Measurements from ENCODE around the gene SET.
"Not testable (repeated sequence)": the region's sequence is repeated elsewhere in the genome, so short reads cannot be mapped to it uniquely, and the experiment has no call there.

Gene SET

GRCh38 chr9:128688501-128689292 lies at the start of gene SET:
TSS of gene SET (plus strand) at chr9:128689222. CDS start at chr9:128689583, 361 bp downstream.
- peak; percentile 94 for DNase-seq

DNA sequence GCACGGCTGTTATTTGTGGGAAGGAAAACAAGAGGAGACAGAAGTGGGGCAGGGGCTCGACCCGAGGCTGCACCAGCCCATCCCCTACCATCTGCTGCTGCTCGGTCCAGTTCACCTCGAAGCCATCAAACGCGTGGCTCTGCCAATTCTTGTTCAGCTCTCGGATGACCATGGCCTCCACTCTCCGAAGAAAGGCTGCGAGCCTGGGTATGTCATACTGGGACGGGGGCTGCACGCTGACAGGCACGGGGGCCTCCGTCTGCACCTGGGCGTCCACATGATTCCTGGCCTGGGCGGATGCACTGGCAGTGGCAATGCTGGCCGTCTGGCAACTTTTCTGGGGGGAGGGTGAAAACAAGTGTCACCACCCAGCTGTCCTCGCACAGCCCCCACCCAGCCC lies 48.4 kb upstream of the SET start:
- DNase-seq, result no peak

GRCh38 chr9:128642675-128643245 lies 46.3 kb upstream of the SET start:
- DNase-seq, result no peak

GRCh38 chr9:128643519-128644300 lies 45.3 kb upstream of the SET start:
- no peak for DNase-seq

GRCh38 chr9:128648206-128648605 lies 40.8 kb upstream of the SET start:
- peak; percentile 76 for DNase-seq

DNA sequence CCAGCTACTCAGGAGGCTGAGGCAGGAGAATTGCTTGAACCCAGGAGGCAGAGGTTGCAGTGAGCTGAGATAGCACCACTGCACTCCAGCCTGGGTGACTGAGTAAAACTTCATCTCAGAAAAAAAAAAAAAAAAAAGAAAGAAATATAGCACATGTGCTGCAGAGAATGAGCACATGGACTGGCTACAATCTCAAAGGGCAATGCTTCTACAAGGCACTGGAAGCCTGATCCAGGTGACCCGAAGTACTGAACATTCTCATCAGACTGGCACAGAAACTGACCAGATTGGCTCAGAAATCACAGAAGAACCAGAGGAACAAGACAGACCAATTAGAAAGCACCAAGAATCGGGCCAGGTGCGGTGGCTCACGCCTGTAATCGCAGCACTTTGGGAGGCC lies 37.2 kb upstream of the SET start:
- no peak for DNase-seq

DNA sequence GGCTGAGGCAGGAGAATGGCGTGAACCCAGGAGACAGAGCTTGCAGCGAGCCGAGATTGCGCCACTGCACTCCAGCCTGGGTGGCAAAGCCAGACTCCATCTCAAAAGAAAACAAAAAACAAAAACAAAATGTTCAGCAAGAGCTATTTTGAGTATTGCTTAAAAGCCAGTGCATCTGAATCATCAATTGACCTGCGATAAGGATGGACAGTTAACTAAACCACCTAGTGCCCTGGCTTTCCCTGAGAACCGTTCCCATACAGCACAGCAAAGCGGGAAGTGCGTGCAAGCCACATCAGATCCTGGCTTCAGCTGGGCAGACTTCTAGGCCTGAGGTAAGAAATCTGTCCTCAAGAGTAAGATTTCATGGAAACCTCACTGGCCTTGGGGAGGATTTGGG lies 35.1 kb upstream of the SET start:
- no peak for DNase-seq

DNA sequence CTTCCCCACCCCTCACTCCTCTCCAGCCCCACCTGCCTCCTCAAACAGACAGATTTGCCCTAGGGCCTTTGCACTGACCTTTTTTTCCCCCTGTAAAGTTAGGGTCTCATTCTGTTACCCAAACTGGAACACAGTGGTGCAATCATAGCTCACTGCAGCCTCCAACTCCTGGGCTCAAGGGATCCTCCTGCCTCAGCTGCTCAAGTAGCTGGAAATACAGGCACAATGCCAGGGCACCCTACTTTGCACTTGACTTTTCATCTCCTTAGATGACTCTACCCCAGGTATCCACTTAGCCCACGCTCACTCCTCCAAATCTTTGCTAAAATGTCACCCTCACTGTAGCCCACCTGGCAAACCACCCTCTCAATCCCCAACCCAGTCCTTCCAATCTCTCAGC lies 34.5 kb upstream of the SET start:
- no peak for DNase-seq

DNA sequence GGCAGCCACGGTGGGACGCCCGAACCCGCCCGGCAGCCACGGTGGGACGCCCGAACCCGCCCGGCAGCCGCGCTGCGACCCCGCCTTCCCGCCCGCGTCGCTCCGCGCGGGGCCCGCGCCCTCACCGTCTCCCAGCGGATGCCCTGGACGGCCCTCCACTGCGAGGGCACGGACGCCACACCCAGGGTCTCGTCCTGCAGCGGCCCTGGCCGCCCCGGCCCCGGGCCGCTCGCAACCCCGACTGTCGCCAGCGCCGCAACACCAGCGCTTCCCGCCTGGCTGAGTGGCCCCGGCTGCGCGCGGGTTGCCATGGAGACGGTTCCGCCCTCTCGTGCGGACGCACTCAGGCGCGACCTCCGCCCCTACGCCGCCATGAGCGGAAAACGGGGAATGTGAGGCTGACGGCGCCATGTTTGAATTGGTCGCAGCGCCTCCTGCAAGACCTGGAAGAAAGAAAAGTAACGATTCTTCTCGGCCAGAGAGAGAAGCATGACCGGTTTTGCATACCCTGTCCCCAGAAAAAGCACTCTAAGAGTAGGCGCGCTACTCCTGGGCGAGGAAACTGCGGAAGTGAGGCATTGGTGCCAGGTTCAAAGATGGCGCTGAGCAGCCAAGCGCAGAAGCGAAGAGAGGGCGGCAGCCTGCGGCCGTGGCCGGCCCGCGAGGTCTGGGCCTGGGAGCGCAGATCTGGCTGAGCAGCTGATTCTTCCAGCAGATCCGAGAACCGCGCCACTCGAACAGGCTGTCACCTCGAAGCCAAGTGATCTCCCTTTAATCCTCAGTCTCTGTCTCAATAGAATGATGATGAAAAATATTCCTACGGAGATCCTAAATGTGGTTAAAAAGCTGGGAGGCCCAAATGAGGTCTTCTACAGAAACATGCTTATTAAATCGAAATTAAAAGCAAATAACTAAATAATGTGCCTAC lies 32.3 kb upstream of the SET start, which contains the start of gene DYNC2I2:
Gene DYNC2I2, minus strand, starts transcription at position 432 of the 928 bp plus-strand sequence. Its CDS starts 121 bp downstream, at position 311.
- peak; percentile 95 for DNase-seq

GRCh38 chr9:128657344-128657704 lies 31.7 kb upstream of the SET start:
- no peak for DNase-seq

GRCh38 chr9:128657796-128658195 lies 31.2 kb upstream of the SET start:
- DNase-seq, result no peak

DNA sequence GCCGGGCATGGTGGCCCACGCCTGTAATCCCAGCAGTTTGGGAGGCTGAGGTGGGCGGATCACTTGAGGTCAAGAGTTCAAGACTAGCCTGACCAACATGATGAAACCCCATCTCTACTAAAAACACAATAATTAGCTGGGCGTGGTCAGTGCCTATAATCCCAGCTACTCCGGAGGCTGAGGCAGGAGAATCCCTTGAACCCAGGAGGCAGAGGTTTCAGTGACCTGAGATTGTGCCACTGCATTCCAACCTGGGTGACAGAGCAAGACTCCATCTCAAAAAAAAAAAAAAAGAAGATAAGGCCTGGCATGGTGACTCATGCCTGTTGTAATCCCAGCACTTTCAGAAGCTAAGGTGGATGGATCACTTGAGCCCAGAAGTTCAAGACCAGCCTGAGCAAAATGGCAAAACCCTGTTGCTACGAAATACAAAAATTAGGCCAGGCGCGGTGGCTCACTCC lies 22.5 kb upstream of the SET start:
- not testable (repeated sequence) for DNase-seq

DNA sequence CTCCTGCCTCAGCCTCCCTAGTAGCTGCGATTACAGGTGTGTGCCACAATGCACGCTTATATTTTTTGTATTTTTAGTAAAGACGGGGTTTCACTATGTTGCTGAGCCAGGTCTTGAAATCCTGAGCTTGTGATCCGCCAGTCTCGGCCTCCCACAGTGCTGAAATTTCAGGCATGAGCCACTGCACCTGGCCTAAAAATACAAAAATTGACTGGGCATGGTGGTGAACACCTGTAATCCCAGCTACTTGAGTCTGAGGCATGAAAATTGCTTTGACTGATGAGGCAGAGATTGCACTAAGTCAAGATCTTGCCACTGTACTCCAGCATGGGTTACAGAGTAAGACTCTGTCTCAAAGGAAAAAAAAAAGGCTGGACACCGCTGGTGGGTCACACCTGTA lies 19.2 kb upstream of the SET start:
- no peak for DNase-seq

DNA sequence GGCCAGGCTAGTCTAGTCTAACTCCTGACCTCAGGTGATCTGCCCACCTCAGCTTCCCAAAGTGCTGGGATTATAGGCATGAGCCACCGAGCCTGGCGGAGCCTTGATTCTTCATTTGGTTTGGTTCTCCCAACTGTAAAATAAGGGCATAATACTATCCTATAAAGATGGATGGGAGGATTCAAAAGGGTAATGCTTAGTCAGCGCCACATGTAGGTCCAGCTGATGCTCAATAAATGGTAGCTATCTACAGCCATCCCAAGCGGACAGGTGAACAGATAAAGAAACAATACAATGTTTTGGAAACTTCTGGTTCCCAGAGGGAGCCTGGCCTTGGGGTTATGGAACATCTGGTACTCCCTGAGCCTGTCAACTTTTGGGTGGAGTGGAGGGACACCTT lies 13.6 kb upstream of the SET start:
- DNase-seq, result no peak

DNA sequence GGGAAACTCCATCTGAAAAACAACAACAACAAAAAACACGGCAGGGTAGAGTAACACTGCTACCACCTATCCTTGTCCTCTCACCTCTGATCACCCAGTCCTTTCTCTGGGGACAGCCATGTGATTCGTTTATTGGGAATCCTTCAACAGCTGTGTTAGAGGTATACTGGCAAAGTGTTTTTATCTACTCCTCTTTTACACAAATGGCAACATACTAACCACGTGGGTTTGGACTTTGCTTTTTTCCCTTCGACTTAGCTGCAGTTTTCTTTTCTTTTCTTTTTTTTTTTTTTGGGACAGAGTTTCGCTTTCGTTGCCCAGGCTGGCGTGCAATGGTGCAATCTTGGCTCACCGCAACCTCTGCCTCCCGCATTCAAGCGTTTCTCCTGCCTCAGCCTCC lies 11.2 kb upstream of the SET start:
- DNase-seq, result no peak

DNA sequence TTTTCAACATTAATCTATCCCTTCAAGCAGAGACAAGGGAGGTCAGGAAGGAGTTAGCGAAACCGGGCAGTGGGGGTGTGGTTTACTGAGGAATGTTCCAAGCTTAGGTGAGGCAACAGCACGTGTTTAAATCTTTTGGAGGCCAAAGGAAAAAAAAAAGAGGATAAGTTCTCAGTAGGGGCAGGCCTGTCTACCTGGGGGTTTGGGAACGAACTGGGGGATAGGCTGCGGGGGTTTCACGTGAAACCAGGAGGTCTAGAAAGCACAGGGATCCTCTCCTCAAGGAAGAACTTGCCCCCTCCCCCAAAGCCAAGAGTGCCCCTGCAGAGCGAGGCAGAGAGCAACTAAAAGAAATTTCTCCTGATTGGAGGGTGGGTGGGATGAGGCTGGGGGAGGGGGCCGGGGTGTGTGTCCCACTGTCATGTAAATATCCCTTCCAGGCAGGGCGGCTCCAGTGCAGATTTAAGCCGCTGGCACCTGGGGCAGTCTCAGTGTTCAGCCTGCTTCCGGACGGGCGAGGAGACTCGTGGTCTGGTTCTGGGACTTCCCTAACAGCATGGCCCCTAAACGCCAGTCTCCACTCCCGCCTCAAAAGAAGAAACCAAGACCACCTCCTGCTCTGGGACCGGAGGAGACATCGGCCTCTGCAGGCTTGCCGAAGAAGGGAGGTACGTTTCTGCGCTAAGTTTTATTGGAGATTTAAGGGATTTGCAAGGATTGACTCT lies 5.5 kb upstream of the SET start:
- DNase-seq, result peak; percentile 38

DNA sequence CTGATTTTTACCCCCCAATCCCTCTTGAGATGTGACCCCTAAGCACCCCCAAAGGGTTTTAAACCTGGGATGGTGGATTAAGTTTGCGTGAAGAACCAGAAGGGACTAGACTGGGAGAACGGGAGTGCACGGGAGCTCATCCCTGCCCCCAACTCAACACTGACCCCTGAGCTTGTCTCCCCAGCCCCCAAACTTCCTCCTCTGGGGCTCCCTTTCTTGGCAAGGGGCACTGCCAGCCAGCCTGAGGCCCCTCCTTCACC lies 5.0 kb upstream of the SET start:
- no peak for DNase-seq

DNA sequence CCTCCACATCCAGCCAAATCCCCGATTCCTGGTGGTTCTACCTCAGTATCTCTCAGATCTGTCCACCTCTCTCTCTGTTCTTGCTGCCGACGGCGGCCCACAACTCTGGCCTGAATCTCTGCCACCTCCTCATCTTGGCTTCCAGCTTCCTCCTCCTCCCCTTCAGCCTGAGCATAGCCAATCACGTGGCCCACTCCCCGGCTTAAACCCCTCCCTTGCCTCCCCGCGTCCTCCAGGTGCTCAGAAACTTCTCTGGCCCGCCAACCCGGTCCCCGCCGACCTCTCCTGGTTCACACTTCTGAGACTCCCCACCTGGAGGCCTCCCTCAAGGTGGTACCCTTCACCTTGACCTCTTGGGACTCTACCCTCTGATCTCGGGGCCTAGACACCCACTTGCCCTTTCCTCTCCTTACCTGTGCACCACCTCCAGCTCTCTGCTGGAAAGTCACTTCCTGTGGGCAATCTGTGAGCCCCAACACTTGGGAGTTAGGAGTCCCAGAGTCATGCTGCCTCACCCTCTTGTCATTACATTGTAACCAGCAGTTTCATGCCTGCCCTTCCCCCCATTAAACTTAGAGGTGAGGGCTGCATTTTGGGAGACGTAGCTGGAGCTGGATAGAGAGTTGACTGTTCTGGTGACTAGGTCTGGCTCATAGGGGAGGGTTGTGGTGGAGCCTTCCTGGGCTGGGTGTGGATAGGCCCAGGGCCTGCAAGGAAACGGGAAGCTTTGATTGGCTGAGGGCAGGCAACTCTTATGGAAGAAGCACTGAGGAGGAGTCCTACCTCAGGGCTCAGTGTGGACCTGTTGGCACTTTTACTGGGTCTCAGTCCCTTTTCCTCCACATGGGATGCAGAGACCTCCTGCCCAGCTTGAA lies 4.5 kb upstream of the SET start:
- DNase-seq, result peak; percentile 82

DNA sequence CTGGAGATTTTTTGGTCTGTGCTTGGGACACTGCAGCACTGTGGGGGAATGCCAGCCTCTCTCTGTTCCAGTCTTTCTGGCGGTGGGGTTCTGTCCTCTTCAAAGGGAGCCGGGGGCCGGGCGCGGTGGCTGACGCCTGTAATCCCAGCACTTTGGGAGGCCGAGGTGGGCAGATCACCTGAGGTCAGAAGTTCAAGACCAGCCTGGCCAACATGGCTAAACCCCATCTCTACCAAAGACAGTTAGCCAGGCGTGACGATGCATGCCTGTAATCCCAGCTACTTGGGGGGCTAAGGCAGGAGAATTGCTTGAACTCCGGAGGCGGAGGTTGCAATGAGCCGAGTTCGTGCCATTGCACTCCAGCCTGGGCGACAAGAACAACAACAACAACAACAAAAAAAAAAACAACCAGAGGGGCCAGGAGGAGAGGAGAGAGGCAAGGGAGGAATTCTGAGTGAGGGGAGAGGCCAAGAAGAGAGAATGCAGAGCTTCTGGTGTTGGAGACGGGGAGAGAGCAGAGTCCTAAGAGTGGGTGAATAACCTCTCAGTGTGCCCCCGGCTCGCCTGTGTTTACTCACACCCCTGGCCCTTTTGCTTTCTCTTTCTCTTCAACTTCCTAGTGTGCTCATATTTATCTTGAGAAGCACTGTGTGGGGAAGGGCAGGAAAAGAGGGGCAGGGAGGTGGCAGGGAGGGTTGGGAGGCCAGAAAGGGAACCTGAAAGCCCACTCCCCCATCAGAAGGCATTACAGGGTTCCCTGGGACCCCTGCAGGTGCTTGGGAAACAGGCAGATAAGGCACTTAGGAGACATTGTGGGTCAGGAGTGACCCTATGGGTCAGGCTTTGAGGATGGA lies 3.2 kb upstream of the SET start:
- DNase-seq, result peak; percentile 67

DNA sequence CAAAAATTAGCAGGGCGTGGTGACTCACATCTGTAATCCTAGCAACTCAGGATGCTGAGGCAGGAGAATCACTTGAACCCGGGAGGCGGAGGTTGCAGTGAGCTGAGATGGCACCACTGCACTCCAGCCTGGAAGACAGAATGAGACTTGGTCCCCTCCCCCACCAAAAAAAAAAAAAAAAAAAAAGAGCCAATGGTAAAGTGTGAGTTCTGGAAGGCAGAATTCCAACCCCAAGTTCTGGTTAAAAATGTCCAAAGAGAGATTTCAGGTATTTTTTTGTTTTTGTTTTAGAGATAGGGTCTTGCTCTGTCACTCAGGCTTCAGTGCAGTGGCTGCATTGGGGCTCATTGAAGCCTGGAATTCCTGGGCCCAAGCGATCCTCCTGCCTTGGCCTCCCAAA lies 1.6 kb upstream of the SET start:
- DNase-seq, result no peak
